GM19452 (cell line): Measurements from ENCODE around the gene OR6T1.

ENCODE experiments used
- ATAC-seq: cut with Tn5 transposase; IDR thresholded peaks from one replicate; pipeline ENCODE4 v1.9.1; 2021; ENCODE audit not compliant: unreplicated experiment

OR6T1 gene, protein sequence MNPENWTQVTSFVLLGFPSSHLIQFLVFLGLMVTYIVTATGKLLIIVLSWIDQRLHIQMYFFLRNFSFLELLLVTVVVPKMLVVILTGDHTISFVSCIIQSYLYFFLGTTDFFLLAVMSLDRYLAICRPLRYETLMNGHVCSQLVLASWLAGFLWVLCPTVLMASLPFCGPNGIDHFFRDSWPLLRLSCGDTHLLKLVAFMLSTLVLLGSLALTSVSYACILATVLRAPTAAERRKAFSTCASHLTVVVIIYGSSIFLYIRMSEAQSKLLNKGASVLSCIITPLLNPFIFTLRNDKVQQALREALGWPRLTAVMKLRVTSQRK

DNA sequence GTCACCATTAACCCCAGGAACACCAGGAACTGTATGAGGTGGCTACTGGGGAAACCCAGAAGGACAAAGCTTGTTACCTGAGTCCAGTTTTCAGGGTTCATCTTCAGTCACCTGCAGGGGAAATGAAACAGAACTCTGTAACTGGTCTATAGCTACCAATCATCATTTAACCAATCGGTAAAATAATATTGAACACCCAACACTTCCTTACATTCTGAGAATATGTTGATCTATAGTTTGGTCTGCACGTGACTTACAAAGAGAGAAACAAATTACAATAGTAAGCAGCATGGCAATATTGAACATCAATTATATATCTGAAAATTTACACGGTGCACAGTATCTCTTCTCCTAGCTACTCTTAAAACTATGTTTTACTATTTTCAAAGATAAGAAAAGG lies at the start of gene OR6T1:
Gene OR6T1 (minus strand): TSS at position 101 of the 400 bp plus-strand sequence. CDS start 0 bp downstream, at position 101.
- no peak for ATAC-seq

DNA sequence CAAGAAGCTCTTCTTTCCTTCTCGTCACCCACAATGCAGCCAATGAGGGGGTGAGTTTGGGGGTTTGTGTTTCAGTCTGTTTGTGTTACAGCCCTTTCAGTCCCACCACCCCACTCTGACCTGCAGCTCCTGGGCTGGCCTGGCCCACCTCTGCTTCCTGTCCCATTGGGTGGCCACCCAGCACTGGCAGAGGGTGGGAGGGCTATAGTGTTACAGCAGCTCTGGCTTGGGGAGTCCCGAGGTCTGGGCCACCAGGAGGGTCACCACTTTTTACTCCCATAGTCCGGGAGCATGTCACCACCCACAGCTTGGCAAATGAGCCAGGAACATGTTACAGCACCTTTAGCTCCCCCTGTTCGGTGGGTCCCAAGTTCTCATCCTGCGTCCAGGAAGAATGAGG lies 35.7 kb upstream of the OR6T1 start:
- no peak for ATAC-seq

DNA sequence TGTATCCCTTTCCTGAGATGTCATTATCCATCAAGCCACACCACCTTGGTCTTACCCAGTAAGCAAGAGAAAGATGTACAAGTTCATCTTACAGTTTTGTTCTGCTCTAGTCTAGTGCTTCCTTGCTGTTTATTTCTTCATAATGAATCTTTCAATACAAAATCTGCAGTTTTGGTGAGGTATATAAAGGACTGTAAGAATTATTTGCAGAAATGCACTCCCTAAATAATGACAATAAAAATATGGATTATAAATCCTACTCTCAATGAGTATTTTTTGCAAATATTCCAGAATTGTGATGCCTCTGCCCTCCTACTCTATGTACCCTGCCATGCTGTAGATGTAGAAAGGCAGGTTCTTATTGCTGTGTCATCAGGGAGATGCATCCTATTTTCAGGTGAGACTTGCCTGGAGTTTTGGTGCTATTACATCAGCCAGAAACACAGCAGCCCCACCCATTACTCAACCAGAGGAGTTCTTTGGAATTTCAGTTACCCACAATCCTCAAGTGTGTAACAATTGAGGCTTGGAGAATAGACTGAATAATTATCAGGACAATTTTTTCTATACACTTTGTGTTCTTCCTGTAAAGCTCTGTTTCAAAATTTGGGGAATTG lies 34.2 kb upstream of the OR6T1 start, which contains the start of gene OR10S1:
Gene OR10S1 (minus strand): TSS at position 51 of the 617 bp plus-strand sequence. CDS start 117 bp downstream, outside the sequence.
- no peak for ATAC-seq

DNA sequence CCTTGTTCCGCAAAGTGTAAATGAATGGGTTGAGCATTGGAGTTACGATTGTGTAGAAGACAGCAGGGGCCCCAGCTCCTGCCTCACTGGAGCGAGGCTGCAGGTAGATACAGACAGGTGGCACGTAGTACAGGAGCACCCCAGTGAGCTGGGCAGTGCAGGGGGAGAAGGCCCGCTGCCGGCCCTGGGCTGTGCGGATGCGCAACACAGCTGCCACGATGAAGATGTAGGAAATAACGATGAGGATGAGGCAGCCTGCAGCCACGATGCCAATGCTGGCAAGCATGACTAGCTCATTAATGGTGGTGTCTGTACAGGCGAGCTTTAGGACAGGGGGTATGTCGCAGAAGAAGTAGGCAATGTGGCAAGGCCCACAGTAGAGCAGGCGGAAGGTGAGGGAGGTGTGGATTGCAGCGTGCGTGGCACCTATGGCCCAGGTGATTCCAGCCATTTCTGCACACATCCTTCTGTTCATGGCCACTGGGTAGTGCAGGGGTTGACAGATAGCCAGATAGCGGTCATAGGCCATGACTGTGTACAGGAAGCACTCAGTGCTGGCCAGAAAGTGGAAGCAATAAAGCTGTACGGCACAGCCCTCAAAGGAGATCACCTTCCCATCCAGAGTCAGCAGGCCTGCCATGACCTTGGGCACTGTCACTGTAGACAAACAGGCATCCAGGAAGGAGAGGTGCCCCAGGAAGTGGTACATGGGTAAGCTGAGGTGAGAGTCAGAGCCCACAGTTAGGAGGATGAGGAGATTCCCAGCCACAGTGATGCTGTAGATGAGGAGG lies 33.3 kb upstream of the OR6T1 start:
- no peak for ATAC-seq

DNA sequence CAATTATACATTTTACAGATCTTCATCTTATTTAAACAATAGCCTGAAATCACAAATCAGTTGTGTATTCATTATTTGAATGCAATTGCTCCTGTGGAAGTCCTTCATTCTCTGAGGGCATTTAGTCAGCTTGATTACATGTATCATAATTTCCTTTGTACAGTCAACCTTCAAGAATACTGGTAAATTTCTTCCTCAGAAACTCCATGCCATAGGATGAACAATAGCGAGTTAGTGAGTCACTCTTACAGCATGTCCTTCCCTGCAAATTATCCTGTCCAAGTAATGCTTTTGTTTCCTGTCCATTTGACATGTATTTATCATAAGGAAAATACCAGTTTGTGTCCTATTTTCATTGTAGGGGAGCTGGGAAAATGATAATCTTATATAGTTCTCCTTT lies 30.2 kb upstream of the OR6T1 start:
- no peak for ATAC-seq

DNA sequence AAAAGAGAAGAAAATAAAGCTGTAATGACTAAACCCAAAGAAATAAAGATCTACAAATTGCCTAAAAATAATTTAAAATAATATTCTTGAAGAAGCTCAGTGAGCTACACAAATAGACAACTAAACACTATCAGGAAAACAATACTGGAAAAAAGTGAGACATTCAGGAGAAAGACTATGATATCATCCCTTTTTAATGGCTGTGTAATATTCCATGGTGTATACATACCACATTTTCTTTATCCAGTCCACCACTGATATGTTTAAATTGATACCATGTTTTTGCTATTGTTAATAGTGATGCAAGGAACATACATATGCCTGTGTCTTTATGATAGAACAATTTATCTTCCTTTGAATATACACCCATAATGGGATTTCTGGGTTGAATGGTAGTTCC lies 13.1 kb upstream of the OR6T1 start:
- ATAC-seq: no peak

DNA sequence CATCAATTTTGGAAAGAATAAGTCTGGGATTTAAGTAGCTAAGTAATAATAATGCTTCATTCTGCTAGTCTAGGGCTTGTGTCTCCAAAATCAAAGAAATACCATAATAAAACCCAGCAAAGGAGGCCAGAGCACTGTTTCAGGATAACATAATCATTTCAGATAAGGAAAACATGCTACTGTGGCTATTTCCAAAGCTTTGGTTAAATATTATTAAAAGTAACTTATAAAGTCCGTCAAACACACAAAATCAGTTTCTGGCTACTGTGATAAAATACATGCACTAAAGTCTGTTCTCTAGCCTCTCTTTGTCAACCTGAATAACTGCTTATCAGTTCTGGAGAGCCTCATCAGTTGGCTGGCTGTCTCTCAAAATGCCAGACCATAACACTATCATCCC lies 1.5 kb upstream of the OR6T1 start:
- ATAC-seq: no peak

DNA sequence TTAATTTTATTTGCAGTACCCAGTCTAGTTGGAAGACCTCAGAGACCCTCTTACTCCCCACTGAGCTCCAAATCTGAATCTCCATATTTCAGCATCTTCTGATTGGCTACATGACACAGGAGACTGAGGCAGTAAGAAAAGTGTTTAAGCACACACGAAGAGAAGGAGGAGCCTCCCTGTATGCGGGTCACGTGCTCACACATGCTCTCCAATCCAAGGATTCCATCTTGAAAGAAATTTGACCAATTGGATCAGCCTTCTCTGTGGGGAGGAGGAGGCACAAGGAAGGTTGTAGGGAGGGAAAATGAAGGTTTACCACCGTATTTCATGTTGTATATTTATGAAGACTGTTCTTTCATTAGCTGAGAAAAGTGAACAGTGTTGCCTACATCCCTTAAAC lies 1.2 kb downstream of the OR6T1 start:
- no peak for ATAC-seq

DNA sequence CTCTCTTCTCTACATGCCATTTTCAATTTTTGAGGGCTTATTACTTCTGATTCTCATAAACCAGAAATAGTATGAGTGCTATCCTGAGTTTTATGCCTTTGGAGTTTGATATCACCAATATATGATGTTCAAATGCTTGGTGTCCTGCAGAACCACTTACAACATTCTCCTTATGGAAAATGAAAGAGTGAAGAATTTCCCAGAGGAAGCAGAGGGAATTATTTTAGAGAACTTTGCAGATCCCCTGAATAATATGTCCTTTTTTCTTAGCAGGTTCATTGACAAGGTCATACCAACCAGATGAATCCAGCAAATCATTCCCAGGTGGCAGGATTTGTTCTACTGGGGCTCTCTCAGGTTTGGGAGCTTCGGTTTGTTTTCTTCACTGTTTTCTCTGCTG lies 4.3 kb downstream of the OR6T1 start, which contains the start of gene OR4D5:
Gene OR4D5 (plus strand): TSS at position 301 of the 400 bp plus-strand sequence. CDS start 0 bp downstream, at position 301.
- ATAC-seq: no peak

DNA sequence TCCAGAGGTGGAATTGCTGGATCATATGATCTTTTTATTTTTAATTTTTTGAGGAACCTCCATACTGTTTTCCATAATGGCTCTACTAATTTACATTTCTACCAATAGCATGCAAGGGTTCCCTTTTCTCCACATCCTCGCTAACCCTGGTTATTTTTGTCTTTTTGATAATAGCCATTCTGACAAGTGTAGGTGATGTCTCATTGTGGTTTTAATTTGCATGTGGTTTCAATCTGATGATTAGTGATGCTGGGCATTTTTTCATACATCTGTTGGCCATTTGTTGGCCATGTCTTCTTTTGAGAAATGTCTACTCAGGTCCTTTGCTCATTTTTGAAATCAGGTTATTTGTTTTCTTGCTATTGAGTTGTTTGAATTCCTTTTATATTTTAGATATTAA lies 19.6 kb downstream of the OR6T1 start:
- no peak for ATAC-seq

DNA sequence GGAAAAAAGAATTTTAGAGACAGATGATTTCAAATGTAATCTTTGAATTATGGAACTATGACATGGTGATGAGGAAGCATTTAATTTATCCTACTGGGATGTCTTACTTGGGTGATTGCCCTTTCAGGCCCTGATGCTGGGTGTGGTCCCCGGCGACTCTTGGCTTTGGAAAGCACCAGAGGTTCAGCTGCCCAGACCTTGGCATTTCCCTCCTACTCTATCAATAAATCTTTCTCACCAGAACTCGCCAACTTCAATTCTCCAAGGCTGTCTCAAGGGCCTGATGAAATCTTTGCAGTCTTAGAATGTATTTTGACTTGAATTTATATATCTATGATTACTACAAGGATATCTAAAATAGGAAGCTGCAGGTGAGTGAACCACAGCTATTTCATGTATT lies 22.7 kb downstream of the OR6T1 start:
- ATAC-seq: no peak

DNA sequence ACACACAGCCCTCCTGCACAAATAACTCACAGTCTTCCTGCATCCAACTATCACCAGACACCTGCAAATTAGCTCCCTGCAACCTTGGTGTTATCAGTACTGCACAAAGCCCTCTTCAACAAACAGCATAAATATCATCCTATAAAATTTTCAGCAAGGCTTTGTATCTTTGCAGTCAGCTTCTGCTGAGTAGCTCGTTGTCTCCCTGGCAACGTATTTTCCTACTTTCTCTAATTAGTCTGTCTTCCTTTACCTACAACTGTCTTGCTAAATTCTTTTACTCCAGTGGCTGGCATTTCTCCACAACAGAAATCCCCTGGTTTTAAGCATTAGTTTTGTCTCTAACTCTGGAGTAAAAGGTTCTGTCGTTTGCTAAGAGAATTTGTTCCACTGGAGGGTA lies 37.8 kb downstream of the OR6T1 start:
- ATAC-seq: no peak

DNA sequence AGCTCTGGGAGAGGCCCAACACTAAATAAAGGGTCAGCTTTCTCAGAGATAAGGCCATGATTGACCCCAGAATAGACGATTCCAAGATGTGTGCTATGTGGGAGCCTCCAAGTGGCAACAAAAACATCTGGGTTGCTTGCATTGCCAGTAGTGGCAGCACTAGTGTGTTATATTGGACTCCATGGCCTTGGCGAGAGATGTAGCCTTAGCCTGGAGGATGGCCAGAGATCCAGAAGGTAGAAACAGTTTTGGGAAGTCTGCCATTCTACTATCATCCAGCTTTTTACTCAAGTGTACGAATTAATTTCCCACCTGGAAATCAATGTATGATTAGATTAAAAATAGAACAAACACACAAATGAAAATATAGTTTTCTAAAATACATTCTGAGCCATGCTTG lies 38.7 kb downstream of the OR6T1 start:
- no peak for ATAC-seq

DNA sequence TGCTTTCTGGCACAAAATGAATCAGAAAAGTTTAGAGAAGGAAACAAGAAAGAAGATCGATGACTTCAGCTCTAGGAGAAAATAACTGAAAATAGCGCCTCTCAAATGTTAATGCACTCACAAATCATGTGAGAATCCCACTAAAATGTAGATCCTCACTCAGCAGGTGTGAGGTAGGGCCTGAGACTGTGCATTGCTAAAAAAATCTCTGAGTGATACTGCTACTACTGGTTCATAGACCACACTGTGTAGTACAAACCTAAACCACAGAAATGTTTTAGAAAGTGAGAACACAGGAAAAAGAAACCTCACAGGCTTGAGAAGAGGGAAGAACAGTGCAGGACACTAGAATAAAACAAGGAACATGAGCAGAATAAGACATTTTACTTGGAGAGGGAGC lies 39.7 kb downstream of the OR6T1 start:
- peak; percentile 73 for ATAC-seq

DNA sequence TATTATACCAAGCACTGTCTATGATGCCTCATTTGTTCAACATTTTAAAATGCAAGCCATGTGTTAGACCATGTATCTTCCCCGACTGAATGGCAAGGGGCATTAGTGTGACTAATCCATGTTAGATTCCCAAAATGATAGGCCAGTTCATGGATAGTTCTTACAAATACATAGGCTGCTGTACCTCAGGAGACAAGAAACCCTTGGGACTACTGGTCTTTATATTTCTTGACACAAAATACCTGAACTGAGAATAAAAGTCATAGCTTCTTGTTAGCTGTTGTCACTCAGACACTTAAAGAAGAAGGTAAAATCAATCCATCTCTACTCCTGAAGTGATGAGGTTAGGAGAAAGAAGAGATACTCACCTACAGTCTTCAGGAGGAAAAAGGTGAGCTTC lies 41.8 kb downstream of the OR6T1 start, which contains the start of gene OR8D4:
Gene OR8D4 (plus strand): TSS at position 301 of the 400 bp plus-strand sequence. CDS start 4,265 bp downstream, outside the sequence.
- no peak for ATAC-seq

DNA sequence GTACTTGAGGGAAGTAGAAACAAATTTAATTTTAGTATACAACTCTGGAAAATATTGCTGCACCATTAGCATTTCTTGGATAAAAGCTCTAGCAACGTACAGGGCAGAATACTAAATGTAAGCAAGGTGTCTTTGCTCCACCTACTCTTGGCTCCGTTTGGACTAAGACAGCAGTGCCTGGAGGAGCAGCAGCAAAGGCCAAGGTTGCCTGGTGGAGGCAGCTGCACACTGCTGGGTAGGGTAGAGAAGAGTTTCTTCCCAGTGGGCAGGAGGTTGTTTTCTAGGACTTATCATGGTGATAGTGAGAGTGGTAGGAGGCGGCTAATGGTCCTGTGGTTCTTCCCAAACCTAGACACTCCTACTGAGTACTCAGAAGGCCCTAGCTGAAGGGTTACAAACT lies 43.8 kb downstream of the OR6T1 start:
- no peak for ATAC-seq
